Endothelial cell of umbilical vein (primary cell): ENCODE results near the gene LRRC38.

Experiments used
- EZH2 ChIP-seq: IDR thresholded peaks from 2 replicates; pipeline ENCODE4 v1.6.1; 2012; ENCODE audit warnings: borderline replicate concordance, low read depth, mild to moderate bottlenecking, moderate library complexity, low read length, inconsistent platforms; ENCODE audit not compliant: severe bottlenecking
- FOS ChIP-seq: IDR thresholded peaks from 2 replicates; pipeline ENCODE4 v1.6.1; 2011; ENCODE audit warnings: mild to moderate bottlenecking, low read length, moderate library complexity, borderline replicate concordance; ENCODE audit not compliant: insufficient read depth
- GATA2 ChIP-seq: IDR thresholded peaks from 2 replicates; pipeline ENCODE4 v1.7.0; 2011; ENCODE audit warnings: low read depth, mild to moderate bottlenecking, moderate library complexity, mixed read lengths, low read length; ENCODE audit not compliant: insufficient read length, insufficient read depth
- JUN ChIP-seq: IDR thresholded peaks from 2 replicates; pipeline ENCODE4 v1.6.1; 2011; ENCODE audit warnings: borderline replicate concordance, low read depth; ENCODE audit not compliant: insufficient read length, insufficient read depth
- POLR2A ChIP-seq: IDR thresholded peaks from 2 replicates; pipeline ENCODE4 v1.6.1; 2012; ENCODE audit warnings: low read depth, mild to moderate bottlenecking, control low read depth, low read length
- TF ChIP-seq, protein P1 (sequence below), 2 donors: IDR thresholded peaks; 1 replicate in 1 of 2; 2 replicates in 1 of 2; pipeline ENCODE4 v1.5.1; 2011; ENCODE audit warnings: low read length in 2 of 2, mild to moderate bottlenecking in 2 of 2, moderate library complexity in 2 of 2, control low read depth in 1 of 2, inconsistent platforms in 1 of 2, low read depth in 1 of 2; ENCODE audit not compliant: insufficient read depth in 1 of 2; ENCODE audit errors: extremely low read depth in 1 of 2

- TF ChIP-seq, protein P1, sequence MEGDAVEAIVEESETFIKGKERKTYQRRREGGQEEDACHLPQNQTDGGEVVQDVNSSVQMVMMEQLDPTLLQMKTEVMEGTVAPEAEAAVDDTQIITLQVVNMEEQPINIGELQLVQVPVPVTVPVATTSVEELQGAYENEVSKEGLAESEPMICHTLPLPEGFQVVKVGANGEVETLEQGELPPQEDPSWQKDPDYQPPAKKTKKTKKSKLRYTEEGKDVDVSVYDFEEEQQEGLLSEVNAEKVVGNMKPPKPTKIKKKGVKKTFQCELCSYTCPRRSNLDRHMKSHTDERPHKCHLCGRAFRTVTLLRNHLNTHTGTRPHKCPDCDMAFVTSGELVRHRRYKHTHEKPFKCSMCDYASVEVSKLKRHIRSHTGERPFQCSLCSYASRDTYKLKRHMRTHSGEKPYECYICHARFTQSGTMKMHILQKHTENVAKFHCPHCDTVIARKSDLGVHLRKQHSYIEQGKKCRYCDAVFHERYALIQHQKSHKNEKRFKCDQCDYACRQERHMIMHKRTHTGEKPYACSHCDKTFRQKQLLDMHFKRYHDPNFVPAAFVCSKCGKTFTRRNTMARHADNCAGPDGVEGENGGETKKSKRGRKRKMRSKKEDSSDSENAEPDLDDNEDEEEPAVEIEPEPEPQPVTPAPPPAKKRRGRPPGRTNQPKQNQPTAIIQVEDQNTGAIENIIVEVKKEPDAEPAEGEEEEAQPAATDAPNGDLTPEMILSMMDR (IDR thresholded peaks at IDR 0.05; ENCODE audit: extremely low read depth in 1 of 2, insufficient read depth in 1 of 2, low read depth in 1 of 2, low read length in 2 of 2): no peak
- TF ChIP-seq GATA2: no peak
- no peak for TF ChIP-seq POLR2A
- no peak for TF ChIP-seq JUN
- no peak for TF ChIP-seq FOS
- TF ChIP-seq EZH2: no peak
Measured at GRCh38 chr1:13528320-13528719, 14.5 kb upstream of the LRRC38 start.
